ENCODE measurements around the gene IRAK3.

IRAK3 gene, protein sequence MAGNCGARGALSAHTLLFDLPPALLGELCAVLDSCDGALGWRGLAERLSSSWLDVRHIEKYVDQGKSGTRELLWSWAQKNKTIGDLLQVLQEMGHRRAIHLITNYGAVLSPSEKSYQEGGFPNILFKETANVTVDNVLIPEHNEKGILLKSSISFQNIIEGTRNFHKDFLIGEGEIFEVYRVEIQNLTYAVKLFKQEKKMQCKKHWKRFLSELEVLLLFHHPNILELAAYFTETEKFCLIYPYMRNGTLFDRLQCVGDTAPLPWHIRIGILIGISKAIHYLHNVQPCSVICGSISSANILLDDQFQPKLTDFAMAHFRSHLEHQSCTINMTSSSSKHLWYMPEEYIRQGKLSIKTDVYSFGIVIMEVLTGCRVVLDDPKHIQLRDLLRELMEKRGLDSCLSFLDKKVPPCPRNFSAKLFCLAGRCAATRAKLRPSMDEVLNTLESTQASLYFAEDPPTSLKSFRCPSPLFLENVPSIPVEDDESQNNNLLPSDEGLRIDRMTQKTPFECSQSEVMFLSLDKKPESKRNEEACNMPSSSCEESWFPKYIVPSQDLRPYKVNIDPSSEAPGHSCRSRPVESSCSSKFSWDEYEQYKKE

GRCh38 chr12:66188584-66189485 is at the start of gene IRAK3:
IRAK3 (plus strand) TSS chr12:66189214; CDS start chr12:66189300, 86 bp downstream.
- DNase-seq, result peak; percentile 7

DNA sequence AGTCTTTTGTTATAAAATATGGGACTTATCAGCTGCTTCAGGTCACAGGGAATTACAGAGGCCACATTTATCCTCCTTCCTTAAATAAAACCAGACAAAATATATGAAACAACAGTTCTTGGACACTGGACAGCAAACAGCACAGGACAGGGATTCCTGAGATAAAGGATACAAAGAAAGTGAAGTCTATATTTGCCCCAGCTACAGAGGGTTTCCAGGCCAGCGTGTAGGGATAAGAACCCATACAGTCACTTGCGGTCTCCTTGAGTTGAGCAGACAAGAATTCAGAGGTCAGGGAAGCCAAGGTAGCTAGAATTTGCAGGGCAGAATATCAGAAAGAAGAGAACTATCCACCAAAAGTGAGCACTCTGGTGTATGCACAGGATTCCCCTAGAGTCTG is 49.7 kb upstream of the IRAK3 start:
- DNase-seq, result no peak

GRCh38 chr12:66140731-66141130 is 48.3 kb upstream of the IRAK3 start:
- no peak for DNase-seq

- no peak for DNase-seq
Measured at GRCh38 chr12:66141299-66141698, 47.7 kb upstream of the IRAK3 start.

GRCh38 chr12:66142826-66143225 is 46.2 kb upstream of the IRAK3 start:
- DNase-seq, result no peak

DNA sequence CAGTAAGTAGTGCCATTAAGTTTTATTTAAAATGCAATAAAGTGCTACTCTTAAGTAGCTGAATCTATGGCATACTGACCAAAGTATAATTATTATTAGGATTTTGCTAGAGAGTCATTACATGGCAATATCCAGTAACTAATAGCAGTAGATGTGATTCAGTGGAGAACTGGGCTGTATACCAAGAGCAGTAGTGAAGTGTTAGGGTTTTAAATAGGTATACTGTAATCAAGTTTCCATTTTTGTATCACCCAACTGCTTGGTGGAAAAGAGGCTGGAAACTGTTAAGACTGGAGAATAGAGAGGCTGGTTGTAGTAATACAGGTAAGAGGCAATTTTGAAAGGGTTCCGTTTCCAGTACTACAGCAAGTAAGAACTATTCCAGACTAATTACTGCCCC is 45.1 kb upstream of the IRAK3 start:
- no peak for DNase-seq

DNA sequence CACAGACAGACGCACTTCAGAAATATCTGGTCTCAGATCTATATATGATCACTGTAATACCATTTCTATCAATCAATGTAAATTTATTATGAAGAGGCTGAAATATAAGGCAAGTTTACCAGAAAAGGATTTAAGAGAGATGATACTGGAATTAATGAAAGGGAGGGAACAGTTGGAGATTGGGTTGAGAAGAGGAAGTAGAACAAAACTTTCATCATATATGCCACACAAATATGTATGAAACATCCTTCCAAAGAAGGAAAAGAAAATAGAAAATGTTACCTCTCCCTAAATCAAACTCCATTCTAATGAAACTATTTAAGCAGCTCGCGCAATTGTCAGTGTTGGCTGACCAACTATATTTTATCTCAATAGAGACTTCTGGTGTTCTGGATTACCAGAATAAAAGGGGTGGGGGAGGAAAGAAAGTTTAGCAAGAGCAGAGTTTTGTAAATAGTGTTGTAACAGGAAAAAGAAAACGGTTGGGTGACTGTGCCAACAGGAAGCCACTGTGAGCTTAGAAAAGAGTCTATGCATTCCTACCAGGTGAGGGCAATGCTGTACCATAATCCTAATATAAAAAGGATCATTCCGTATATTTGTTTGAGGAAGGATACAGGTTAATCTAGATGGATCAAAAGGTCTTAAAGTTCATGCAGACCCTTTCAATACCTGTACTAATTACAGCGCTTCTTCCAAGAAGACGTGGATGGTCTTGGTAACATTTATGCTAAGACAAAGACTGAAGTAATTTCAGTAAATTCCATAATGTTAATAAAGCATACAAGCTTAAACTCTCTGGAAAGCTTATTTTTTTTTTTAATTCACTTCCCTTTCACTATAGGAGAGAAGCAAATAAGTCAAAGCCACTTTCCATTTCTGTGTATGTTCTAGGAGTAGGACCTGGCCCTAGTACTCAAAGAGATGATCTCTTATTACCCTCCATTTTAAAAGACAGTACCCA is 43.9 kb upstream of the IRAK3 start:
- DNase-seq, result no peak

DNA sequence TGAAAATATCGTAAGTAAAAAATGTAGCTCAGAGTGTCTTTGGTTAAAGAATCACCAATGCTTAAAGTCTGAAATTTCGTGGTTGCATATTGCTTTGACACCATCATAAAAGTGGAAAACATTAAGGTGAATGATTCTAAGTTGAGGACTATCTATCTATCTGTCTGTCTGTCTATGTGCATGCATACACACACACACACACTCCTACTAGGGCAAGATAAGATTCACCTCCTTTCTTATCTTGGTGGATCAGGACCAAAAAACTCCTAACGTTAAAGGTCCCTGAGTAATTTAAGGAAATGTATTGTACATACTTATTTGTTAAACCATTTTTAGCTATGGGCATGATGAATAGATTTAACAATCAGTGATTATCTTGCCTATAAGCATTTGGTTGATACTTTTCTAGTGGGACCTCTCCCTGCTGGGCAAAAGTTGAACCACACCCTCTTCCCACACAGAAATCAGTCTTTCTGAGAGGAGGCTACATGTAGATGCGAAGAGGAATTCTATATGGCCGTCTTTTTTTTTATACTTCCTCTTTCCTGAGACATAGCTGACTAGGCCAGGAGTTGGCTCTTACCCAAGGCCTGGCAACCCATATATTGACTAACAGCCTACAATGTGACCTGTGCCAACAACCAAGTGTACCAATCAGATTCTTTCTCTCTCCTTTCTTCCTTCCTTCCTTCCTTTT is 39.2 kb upstream of the IRAK3 start:
- DNase-seq, result no peak

DNA sequence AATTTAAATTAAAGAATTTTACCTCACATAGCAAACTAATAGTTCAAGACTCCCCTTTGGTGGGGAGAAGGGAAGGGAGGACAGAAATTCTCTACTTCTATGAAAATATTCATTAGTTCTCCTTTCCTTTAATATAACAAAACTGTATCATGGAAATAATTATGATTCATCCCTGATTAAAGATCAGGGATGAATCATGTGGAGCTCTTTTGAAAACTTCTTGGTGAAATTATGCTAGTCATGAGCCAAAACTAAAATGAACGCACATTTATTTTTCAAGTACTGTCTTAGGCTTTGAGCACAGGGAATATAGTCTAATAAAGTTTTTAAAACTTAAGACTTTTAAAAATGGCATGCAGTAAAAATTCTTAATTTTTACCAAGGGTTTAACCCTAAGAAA is 36.3 kb upstream of the IRAK3 start:
- DNase-seq, result no peak

GRCh38 chr12:66154776-66155175 is 34.2 kb upstream of the IRAK3 start:
- DNase-seq, result no peak

GRCh38 chr12:66156654-66157053 is 32.4 kb upstream of the IRAK3 start:
- DNase-seq, result no peak

DNA sequence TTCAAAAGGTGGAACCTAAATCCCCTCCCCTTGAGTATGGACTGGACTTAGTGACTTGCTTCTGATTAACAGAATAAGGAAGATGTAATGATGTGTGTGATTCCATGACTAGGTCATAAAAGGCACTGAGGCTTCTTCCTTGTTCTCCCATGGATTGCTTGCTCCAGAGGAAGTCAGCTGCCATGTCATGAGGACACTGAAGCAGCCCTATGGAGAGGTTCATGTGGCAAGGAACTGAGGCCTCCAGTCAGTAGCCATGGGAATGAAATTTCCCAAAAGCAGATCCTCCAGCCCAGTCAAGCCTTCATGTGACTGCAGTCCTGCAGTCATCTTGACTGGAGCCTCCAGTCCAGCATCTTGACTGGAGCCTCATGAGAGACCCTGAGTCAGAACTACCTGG is 29.9 kb upstream of the IRAK3 start:
- DNase-seq, result no peak

- no peak for DNase-seq
Measured at GRCh38 chr12:66160704-66161103, 28.3 kb upstream of the IRAK3 start.

DNA sequence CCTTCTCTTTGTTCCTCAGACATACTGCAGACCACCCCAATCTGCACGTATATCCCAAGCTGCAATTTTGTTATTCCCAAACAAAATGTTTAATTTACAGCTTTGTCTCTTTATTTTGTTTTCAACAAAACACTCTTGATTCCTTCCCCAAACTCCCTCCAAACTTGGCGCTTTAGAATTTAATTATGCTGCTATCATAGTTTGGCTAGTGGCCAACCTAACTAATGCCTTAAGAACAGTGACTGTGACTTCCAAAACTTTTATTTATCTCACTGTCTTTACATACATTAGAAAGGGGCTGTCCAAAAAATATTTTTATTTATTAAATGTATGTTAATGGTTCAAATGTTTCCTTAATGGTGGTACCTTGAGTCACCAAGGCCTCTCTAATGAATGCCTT is 26.3 kb upstream of the IRAK3 start:
- DNase-seq, result no peak

- no peak for DNase-seq
Measured at GRCh38 chr12:66163289-66163688, 25.7 kb upstream of the IRAK3 start.

DNA sequence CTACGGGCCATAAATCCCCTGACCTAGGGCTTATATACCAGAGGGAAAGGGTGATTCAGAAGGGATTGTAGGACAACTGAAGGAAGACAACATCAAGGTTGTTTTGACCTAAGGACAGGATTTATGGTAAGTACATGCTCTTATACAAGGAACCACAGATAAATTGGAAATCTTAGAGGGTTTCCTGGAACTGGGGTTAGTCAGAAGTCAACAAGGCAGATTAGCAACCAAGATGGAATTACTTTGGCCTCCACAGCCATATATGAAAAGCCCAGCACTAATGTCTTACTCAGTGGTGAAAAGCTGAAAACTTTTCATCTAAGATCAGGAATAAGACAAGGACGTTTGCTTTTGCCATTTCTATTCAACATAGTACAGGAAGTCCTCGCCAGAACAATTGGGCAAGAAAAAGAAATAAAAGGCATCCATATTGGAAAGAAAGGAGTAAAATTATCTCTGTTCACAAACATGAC is 24.6 kb upstream of the IRAK3 start:
- no peak for DNase-seq

GRCh38 chr12:66165141-66165540 is 23.9 kb upstream of the IRAK3 start:
- no peak for DNase-seq

GRCh38 chr12:66166561-66166960 is 22.5 kb upstream of the IRAK3 start:
- DNase-seq, result no peak

GRCh38 chr12:66168410-66168809 is 20.6 kb upstream of the IRAK3 start:
- DNase-seq, result no peak

- peak; percentile 80 to 83 for DNase-seq
Measured at GRCh38 chr12:66169221-66170170, 19.5 kb upstream of the IRAK3 start, which contains the start of gene TMBIM4. TMBIM4 (minus strand) TSS chr12:66169996; CDS start chr12:66169951, 45 bp downstream.
